GM11168 (cell line): Measurements from ENCODE around the gene F7.

ENCODE experiments used
- in situ Hi-C: fragments of 300-500 bp; cut with MboI; formaldehyde crosslinking; loops from one replicate; pipeline ENCODE4 v1.12.0; 2022; ENCODE audit warnings: low sequenced_read_pairs; ENCODE audit not compliant: unreplicated experiment

F7 gene

DNA sequence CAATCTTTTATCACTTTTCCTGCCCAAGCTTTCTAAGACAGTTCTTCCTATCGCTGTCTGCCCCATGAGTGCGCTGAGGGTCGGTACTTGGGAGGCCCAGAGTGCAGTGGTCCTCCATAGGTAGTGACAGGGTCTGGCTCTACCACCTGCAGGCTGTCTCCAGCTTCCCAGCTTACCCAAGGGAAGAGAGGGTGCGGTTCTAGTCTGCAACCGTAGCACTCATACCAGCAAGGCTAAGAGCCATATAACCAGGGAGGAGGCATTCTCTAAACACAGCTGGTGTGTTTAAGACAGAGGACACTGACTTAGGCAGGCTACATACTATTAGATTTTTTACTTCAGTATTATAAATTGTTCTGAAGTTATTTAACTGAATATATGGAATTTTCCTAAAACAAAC is 61.1 kb downstream of the F7 start:
- in situ Hi-C loops = no loop called here

DNA sequence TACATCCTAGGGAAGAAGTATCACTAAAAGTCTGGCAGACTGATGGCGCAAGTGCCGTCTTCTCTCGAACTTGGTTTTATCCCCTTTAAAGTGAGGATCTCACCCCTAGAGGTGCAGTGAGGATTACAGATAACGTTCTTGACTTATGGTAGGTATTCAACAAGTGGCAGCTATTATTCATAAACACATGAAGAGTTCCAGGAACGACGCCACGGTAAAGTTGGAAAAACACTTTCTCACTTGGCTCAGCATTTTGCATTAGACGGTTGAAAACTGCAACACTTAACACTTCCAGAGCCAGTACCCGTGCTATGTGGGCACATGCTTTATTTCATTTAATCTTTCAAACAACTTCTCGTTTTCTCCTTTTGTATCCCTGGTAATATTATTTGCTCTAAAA is 61.6 kb downstream of the F7 start:
- in situ Hi-C loops = no loop called here

DNA sequence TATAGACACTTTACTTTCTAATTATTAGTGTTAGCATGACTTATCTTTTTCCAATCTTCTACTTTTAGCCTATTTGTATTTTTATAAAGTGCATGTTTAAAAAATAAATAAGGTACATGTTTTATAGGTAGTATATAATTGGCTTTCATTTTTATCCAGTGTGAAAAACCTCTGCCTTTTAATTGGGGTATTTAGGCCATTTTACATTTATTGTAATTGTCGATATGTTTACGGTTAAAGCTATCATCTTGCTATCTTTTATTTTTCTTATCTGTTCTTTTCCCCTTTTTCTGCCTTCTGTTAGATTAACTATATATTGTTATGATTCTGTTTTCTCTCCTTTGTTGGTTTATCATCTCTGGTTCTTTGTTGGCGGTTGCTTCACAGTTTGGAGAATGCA is 62.0 kb downstream of the F7 start:
- in situ Hi-C loops = no loop called here

DNA sequence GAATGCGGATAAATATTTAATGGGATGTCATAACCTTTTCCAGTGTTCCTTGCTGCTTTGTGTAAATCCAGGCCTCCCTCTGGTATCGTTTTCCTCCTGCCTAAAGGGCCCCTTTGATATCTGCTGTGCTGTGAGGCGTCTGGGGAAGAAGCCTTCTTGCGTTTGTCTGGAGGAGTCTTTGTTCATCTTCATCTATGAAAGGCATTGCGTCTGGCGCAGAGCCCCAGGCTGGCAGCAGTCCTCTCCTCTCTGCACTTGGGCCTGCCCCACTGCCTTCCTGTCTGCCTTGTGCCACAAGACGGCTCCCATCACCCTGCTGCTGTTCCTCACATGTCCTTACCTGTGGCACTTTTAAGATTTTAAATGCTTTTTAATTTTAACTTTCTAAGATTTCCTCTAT is 62.6 kb downstream of the F7 start:
- in situ Hi-C loops = no loop called here

DNA sequence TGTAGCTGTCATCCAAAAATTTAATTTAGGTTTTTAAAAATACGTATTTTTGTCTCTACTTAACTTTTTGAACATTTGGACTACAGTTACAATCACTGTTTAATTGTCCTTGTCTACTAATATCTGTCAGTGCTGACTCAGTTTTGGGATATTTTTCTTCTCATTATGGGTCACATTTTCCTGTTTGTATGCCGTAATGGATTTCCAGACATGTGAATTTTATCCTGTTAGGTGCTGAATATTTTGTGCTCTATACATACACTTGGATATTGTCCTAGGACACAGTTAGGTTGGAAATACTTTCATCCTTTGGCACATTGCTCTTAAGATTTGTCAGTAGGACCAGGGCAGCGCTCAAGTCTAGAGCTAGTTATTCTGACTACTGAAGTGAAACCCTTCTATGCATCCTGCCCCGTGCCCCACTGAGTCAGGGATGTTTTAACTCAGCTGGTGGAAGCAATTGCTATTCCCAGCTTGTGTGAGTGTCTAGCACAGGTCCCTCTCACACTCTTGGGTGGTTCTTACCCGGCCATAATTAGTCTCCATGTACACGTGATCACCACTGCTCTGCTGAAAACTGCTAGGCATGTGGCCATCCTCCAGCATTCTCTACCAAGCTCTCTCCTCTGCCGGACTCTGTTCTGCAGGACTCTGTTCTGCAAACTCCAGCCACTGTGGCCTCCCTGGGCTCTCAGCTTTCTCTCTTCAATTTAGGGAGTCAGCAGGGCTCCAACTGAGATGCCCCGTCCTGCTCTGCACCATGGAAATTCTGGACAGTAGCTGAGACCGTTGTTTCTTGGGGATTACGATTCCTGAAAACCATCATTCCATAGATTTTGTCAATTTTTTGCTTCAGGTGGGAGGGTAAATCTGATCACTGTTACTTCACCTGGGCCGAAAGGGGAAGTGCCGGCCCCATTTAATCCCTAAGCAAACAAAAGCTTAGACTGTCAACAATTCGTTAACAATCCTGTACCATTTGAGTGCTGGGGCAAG is 64.0 kb downstream of the F7 start:
- in situ Hi-C loops = no loop called here
